GM23248 (cell line): ENCODE measurements around the gene MMP17. TPM values are rescaled to one million over a fixed set of nuclear protein-coding genes. Genes with fewer than 3 reads are reported as not detected.
A peak's percentile ranks its signal among the peaks of the same experiment; 100 is the strongest.

Experiments
- DNase-seq: peaks from one replicate; pipeline ENCODE4 v3.0.0-alpha.2; 2015
- H2AFZ ChIP-seq: fragments of 200-600 bp; sonication (generic); 2 replicates; pipeline ENCODE4 v1.6.1; 2016; ENCODE audit warnings: antibody characterized with exemption
- H3F3A ChIP-seq: fragments of 200-600 bp; sonication (generic); 2 replicates; pipeline ENCODE4 v1.6.1; 2016; ENCODE audit warnings: mild to moderate bottlenecking, antibody characterized with exemption, mixed run types; ENCODE audit not compliant: insufficient read depth
- H3K27ac ChIP-seq: fragments of 200-600 bp; sonication (generic); 2 replicates; pipeline ENCODE4 v1.5.1; 2016; ENCODE audit warnings: mild to moderate bottlenecking
- H3K27me3 ChIP-seq: fragments of 200-600 bp; sonication (generic); replicated peaks from 2 replicates; pipeline ENCODE4 v1.6.1; 2016; ENCODE audit warnings: mild to moderate bottlenecking; ENCODE audit not compliant: insufficient read depth
- H3K36me3 ChIP-seq: fragments of 200-600 bp; sonication (generic); 2 replicates; pipeline ENCODE4 v1.6.1; 2016; ENCODE audit warnings: low read depth, mild to moderate bottlenecking
- H3K4me1 ChIP-seq: fragments of 200-600 bp; sonication (generic); 2 replicates; pipeline ENCODE4 v1.6.1; 2016; ENCODE audit warnings: mild to moderate bottlenecking; ENCODE audit not compliant: insufficient read depth
- H3K4me2 ChIP-seq: fragments of 200-600 bp; sonication (generic); one replicate; pipeline ENCODE4 v1.6.1; 2016; ENCODE audit warnings: mild to moderate bottlenecking; ENCODE audit not compliant: unreplicated experiment
- H3K4me3 ChIP-seq: fragments of 200-600 bp; sonication (generic); 2 replicates; pipeline ENCODE4 v1.5.1; 2016; ENCODE audit warnings: mild to moderate bottlenecking
- H3K79me2 ChIP-seq: fragments of 200-600 bp; sonication (generic); 2 replicates; pipeline ENCODE4 v1.6.1; 2016; ENCODE audit warnings: mild to moderate bottlenecking; ENCODE audit not compliant: insufficient read depth
- H3K9ac ChIP-seq: fragments of 200-600 bp; sonication (generic); 2 replicates; pipeline ENCODE4 v1.6.1; 2016; ENCODE audit warnings: mild to moderate bottlenecking
- H3K9me2 ChIP-seq: fragments of 200-600 bp; sonication (generic); 2 replicates; pipeline ENCODE4 v1.6.1; 2016; ENCODE audit warnings: mixed run types, mild to moderate bottlenecking, moderate library complexity; ENCODE audit not compliant: insufficient read depth
- H3K9me3 ChIP-seq: fragments of 200-600 bp; sonication (generic); one replicate; pipeline ENCODE4 v1.6.1; 2017; ENCODE audit warnings: low read depth
- H4K20me1 ChIP-seq: fragments of 200-600 bp; sonication (generic); 2 replicates; pipeline ENCODE4 v1.6.0; 2016; ENCODE audit not compliant: insufficient read depth
- EZH2 ChIP-seq: fragments of 200-600 bp; sonication (generic); IDR thresholded peaks from 2 replicates; pipeline ENCODE4 v1.6.1; 2018; ENCODE audit warnings: antibody characterized with exemption, mild to moderate bottlenecking; ENCODE audit not compliant: insufficient read depth, poor library complexity, severe bottlenecking
- EZH2phosphoT487 ChIP-seq: fragments of 200-600 bp; sonication (generic); IDR thresholded peaks from 2 replicates; pipeline ENCODE4 v1.6.1; 2018; ENCODE audit warnings: antibody characterized with exemption, moderate library complexity, mild to moderate bottlenecking, low read depth; ENCODE audit not compliant: insufficient read depth
- WGBS, 2 experiments: methylation state at CpG; one replicate each; pipeline ENCODE4 v1.1.6; 2015 to 2017; ENCODE audit warnings: low lambda C conversion rate in 2 of 2, low coverage in 1 of 2; ENCODE audit errors: missing lambda C conversion rate in 2 of 2; 5-methylcytosine and 5-hydroxymethylcytosine counted together
- in situ Hi-C: fragments of 300-500 bp; cut with MboI; formaldehyde crosslinking; loops from 2 replicates; pipeline ENCODE4 v1.15.0; 2020
- polyA plus RNA-seq: library from polyadenylated mRNA; unstranded; fragments of >200 nt; fragmentation: Nextera tagmentation; extraction: Ambion mirVana; gene quantifications from 2 replicates; pipeline ENCODE4 v1.2.1, GENCODE V29; 2016
- total RNA-seq: library from RNA; depleted of rRNA; stranded (reverse); fragments of >200 nt; shearing (Covaris generic); gene quantifications from 2 replicates; pipeline ENCODE4 v1.2.3, GENCODE V29; 2014

Gene MMP17
- total and polyA plus RNA-seq, 2 experiments from 2014 or later, result 10.1 to 52.1 TPM

DNA sequence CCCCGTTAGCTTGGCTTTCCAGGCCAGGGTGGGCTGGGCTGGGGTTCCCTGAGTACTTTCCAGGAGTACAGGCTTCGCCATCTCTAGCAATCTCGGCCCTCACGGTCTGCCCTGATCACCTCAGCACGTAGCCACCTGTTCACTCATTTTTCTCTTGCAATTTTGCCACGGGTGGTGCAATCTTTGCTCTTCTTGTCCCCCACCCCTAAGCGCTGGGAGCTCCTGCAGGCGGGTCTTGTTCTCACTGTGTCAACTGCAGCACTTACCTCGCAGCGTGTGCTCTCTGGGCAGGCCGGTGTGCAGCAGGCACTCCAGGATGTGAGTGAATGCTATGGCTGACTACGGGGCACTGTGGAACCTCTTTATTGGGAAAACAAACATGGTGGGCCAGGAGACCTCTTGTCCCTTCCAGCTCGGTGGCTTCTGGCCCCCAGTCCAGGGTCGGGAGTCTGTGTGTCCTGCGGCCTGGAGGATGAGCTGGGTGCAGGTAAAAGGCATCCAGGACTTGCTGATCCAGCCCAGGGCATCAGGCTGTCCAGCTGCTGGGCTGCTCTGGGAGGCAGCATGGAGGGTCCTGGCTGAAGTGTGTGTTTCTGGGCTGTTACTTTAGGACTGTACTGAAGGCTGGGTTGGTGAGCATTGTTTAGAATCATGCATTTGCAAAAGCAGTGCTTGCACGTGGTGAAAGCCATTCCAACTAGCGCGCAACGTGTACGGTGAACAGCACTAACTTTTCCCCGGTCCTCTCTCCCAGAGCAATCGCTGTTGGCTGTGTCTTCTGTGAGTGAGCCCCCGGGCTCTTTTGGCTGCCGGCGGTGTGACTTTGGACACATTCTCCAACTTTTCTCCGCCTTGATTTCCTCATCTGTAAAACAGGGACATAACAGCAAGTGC lies 64.8 kb downstream of the MMP17 start:
- Histone ChIP-seq H3F3A (no peaks in the 10 kb centered on the region; the same call in 1 of the 2 replicates), H3K27ac (no peak overlapping the region), H3K4me1 (0 out of 2 replicates have a peak, but pooled peaks cover 4% of the 10 kb centered on the region), H3K36me3 (no peaks in the 10 kb centered on the region), H4K20me1 (no peaks in the 10 kb centered on the region), H3K9me3 (no peaks in the 10 kb centered on the region), H3K4me2 (no peak overlapping the region), H3K27me3 (no peaks in the 10 kb centered on the region), H2AFZ (no peak overlapping the region), H3K4me3 (no peak overlapping the region), H3K9me2 (no peaks in the 10 kb centered on the region), H3K9ac (no peak overlapping the region), H3K79me2 (peaks cover 21% of the 10 kb centered on the region)
- in situ Hi-C loops, result no loop called here
- DNase-seq, result no peak
- WGBS, 2 experiments, result 72 to 77% methylated on average over 26 of the region's 26 CpGs
- no peak for TF ChIP-seq EZH2
- no peak for TF ChIP-seq EZH2phosphoT487

DNA sequence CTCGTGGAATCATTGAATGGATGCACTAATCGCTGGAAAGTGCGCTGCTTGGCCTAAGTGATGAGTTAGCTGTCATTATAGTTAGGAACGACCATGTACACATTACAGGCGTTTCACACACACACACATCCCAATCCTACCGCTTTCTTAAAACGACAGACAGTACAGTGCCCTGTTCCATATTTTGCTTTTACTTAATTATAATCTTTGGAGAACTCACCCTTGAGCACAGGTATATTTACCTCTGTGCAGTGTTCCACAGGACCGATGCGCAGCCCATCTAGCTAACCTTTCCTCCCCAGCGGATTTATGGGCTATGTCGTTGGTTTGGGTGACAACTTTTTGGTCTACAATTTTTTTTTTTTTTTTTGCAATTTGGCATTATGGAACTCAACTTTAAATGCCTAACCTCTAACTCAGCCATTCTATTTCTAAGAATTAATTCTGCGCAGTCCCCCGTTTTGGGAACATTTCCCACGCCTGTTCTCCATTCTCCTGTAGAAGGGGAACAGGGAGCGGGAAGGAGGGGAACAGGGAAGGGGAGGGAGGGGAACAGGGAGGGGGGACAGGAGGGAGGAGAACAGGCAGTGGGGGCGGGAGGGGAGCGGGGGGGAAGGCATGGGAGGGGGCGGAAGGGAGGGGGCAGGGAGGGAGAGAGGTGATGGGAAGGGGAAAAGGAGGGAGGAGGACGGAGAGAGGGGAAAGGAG lies 65.6 kb downstream of the MMP17 start:
- peak overlapping the region; percentile 27 for H3K4me2 ChIP-seq
- peak; percentile 62 for DNase-seq
- H3K4me3 ChIP-seq, result no peak overlapping the region

DNA sequence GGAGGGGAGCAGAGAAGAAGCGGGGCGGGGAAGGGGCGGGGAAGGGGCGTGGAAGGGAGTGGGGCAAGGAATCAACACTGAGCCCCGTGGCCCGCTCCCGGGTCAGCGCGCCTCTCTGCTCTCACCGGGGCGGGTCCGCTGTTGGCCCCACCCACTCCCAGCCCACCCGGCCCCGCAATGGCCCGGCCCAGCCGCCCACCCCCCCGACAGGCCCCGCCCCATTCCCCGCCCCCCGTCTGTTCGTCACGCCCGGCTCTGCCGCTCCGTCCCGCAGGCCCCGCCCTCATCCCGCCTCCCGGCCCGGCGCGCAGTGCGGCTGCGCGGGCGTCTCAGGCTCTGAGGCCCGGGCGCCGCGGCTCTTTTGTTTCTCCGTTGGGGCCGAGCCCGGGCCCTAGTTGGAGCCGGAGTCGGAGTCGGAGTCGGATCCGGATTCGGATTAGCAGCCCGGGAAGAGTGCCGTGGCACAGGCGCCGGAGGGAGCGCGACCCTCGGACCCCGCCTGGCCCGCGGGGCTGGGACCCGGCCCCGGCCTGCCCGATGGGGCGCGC lies 66.2 kb downstream of the MMP17 start, which contains the start of gene ULK1:
Gene ULK1, plus strand, starts transcription at position 310 of the 548 bp plus-strand sequence. CDS start 380 bp downstream, outside the sequence.
- in situ Hi-C loops, result no loop called here

More for the DNA sequence above, 65.6 kb downstream of the MMP17 start:
- Histone ChIP-seq H3K27ac (no peak overlapping the region), H3K27me3 (no peaks in the 10 kb centered on the region), H3K79me2 (peaks cover 29% of the 10 kb centered on the region), H3K9ac (no peak overlapping the region), H3K36me3 (no peaks in the 10 kb centered on the region), H3K4me1 (0 out of 2 replicates have a peak, but pooled peaks cover 4% of the 10 kb centered on the region), H3F3A (no peaks in the 10 kb centered on the region; the same call in 1 of the 2 replicates), H3K9me3 (no peaks in the 10 kb centered on the region), H4K20me1 (no peaks in the 10 kb centered on the region), H2AFZ (no peak overlapping the region), H3K9me2 (no peaks in the 10 kb centered on the region)
- WGBS, 2 experiments, result 37 to 42% methylated on average over 15 to 19 of the region's 19 CpGs
- in situ Hi-C loops, result no loop called here
- TF ChIP-seq EZH2phosphoT487, result no peak
- no peak for TF ChIP-seq EZH2

More for the DNA sequence above, 66.2 kb downstream of the MMP17 start, which contains the start of gene ULK1:
- Histone ChIP-seq H3K4me3 (peak within 1 kb of the TSS; percentile 77), H3K4me1 (0 out of 2 replicates have a peak, but pooled peaks cover 4% of the 10 kb centered on the region), H3K9ac (peak within 1 kb of the TSS; percentile 89), H3K9me2 (no peaks in the 10 kb centered on the region), H4K20me1 (no peaks in the 10 kb centered on the region), H3K4me2 (peak within 1 kb of the TSS; percentile 85), H2AFZ (no peak within 1 kb of the TSS), H3K79me2 (peaks cover 35% of the 10 kb centered on the region), H3K36me3 (no peaks in the 10 kb centered on the region), H3F3A (no peaks in the 10 kb centered on the region; the same call in 1 of the 2 replicates), H3K9me3 (no peaks in the 10 kb centered on the region), H3K27ac (peak within 1 kb of the TSS; percentile 95), H3K27me3 (no peaks in the 10 kb centered on the region)
- DNase-seq, result peak; percentile 96
- WGBS, 2 experiments, result 2% methylated on average over 18 to 54 of the region's 64 CpGs
- TF ChIP-seq EZH2phosphoT487, result no peak
- TF ChIP-seq EZH2, result no peak
